Lower lobe of right lung (tissue), 2 donors: ENCODE results near the gene RAB11FIP3. TPM values are rescaled to one million over a fixed set of nuclear protein-coding genes. Genes with fewer than 3 reads are reported as not detected.

ENCODE experiments used
- ATAC-seq, 2 donors: fragments of 200-7000 bp; cut with Tn5 transposase; one replicate each; pipeline ENCODE4 v1.9.1; 2020 to 2022; ENCODE audit warnings: mild to moderate bottlenecking in 2 of 2, moderate library complexity in 2 of 2
- DNase-seq: peaks from one replicate; pipeline ENCODE4 v3.0.0-alpha.2; 2020
- H3K27ac ChIP-seq: fragments of 200-600 bp; one replicate; pipeline ENCODE4 v1.8.0; 2022
- H3K27me3 ChIP-seq: fragments of 200-600 bp; one replicate; pipeline ENCODE4 v1.8.0; 2022; ENCODE audit warnings: low read depth
- H3K36me3 ChIP-seq: fragments of 200-600 bp; one replicate; pipeline ENCODE4 v1.8.0; 2022; ENCODE audit warnings: mild to moderate bottlenecking
- H3K4me1 ChIP-seq: fragments of 200-600 bp; one replicate; pipeline ENCODE4 v1.8.0; 2022
- H3K4me3 ChIP-seq: fragments of 200-600 bp; one replicate; pipeline ENCODE4 v1.8.0; 2022; ENCODE audit warnings: mild to moderate bottlenecking
- H3K9me3 ChIP-seq: fragments of 200-600 bp; one replicate; pipeline ENCODE4 v1.8.0; 2022
- CTCF ChIP-seq: fragments of 200-600 bp; IDR thresholded peaks from one replicate; pipeline ENCODE4 v1.8.0; 2022; ENCODE audit warnings: antibody characterized with exemption, mild to moderate bottlenecking
- intact Hi-C: fragments of 100-400 bp; cut with DNase I; formaldehyde crosslinking; loops from one replicate; pipeline ENCODE4 v1.11.0; 2022
- total RNA-seq: library from RNA; stranded (reverse); fragmentation: NEBNext Ultra II Directional; extraction: Animal tissue kit (Norgen Biotek cat#: 25700); gene quantifications from one replicate; pipeline ENCODE4 v1.2.1, GENCODE V29; 2021
- donor health status: DM: no; HTN: yes; CAD: no; lungs with severe emphysema.

RAB11FIP3 gene
- total RNA-seq, 1 donor from 2014 or later = 32.2 TPM

- ATAC-seq = peak in 1 of 2 donors; percentile 22
- no peaks in the 10 kb centered on the region for H3K27me3 ChIP-seq
- no peaks in the 10 kb centered on the region for H3K9me3 ChIP-seq
- H3K4me1 ChIP-seq = no peaks in the 10 kb centered on the region
- no peak overlapping the region for H3K27ac ChIP-seq
- DNase-seq = no peak
- TF ChIP-seq CTCF = no peak
- H3K36me3 ChIP-seq = peaks cover 20% of the 10 kb centered on the region
- no peak overlapping the region for H3K4me3 ChIP-seq
- intact Hi-C loops = no loop called here
These were observed 83.7 kb downstream of the RAB11FIP3 start for GRCh38 chr16:508884-509736.

DNA sequence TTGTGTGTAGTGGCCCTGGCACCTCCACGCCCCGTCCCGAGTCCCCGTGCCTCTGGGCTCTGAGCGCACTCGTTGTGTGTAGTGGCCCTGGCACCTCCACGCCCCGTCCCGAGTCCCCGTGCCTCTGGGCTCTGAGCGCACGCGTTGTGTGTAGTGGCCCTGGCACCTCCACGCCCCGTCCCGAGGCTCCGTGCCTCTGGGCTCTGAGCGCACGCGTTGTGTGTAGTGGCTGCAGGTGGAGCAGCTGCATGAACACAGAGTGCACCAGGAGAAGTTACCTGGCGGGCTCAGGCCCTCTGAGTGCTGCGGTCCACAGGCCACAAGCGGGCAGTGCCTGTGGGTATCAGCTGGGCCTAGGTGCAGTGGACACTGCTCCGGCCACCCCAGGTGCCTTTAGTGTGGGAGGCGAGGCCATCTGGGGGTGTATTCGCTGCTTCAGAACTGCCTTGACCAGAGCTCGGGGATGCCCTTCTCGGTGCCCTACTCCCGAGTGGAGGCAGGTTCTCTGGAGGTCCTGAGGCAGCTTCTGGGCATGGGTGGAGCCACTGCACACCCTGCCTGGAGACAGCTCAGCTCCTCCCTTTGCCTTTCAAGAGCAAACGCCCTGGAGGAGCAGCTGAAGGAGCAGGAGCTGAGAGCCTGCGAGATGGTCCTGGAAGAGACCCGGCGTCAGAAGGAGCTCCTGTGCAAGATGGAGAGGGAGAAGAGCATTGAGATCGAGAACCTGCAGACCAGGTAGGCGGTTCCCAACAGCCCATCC is 84.8 kb downstream of the RAB11FIP3 start:
- Histone ChIP-seq H3K27me3 (no peaks in the 10 kb centered on the region), H3K36me3 (peaks cover 26% of the 10 kb centered on the region), H3K27ac (no peak overlapping the region), H3K4me1 (no peaks in the 10 kb centered on the region), H3K9me3 (no peaks in the 10 kb centered on the region), H3K4me3 (no peak overlapping the region)
- ATAC-seq (no peak), DNase-seq (peak; percentile 6)
- TF ChIP-seq CTCF = no peak
- intact Hi-C loops = no loop called here

DNA sequence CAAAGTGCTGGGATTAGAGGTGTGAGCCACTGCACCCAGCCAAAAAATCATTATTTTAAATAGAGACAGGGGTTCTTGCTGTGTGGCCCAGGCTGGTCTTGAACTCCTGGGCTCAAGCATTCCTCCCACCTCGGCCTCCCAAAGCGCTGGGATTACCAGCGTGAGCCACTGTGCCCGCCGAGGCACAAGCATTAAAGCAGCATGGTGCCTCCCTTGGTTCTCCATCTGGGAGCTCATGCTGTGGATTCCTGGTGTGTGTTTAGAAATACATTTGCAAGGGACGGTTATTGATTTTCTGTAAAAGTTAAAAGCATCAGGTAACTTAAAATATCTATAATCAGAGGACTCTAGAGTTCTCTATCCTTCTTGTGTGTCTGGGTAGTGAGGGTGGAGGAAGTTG is 87.4 kb downstream of the RAB11FIP3 start:
- Histone ChIP-seq H3K4me3 (no peak overlapping the region), H3K9me3 (no peaks in the 10 kb centered on the region), H3K27me3 (no peaks in the 10 kb centered on the region), H3K4me1 (no peaks in the 10 kb centered on the region), H3K27ac (no peak overlapping the region), H3K36me3 (peaks cover 34% of the 10 kb centered on the region)
- TF ChIP-seq CTCF = no peak
- DNase-seq (peak; percentile 9), ATAC-seq (no peak)
- intact Hi-C loops = no loop called here

- Histone ChIP-seq H3K27ac (no peak overlapping the region), H3K4me1 (no peaks in the 10 kb centered on the region), H3K9me3 (no peaks in the 10 kb centered on the region), H3K4me3 (no peak overlapping the region), H3K36me3 (peaks cover 40% of the 10 kb centered on the region), H3K27me3 (no peaks in the 10 kb centered on the region)
- intact Hi-C loops = no loop called here
- TF ChIP-seq CTCF = no peak
- peak; percentile 26 for DNase-seq
- ATAC-seq = no peak
These were observed 88.5 kb downstream of the RAB11FIP3 start for GRCh38 chr16:513950-514349.

GRCh38 chr16:515175-515938 is 89.9 kb downstream of the RAB11FIP3 start:
- no peak overlapping the region for H3K4me3 ChIP-seq
- H3K4me1 ChIP-seq = no peaks in the 10 kb centered on the region
- H3K9me3 ChIP-seq = no peaks in the 10 kb centered on the region
- intact Hi-C loops = no loop called here
- no peak for TF ChIP-seq CTCF
- peaks cover 54% of the 10 kb centered on the region for H3K36me3 ChIP-seq
- no peaks in the 10 kb centered on the region for H3K27me3 ChIP-seq
- DNase-seq (peak; percentile 42), ATAC-seq (no peak)
- H3K27ac ChIP-seq = no peak overlapping the region
